ENCODE measurements around the gene ZNF692. TPM values are rescaled to one million over a fixed set of nuclear protein-coding genes. Genes with fewer than 3 reads are reported as not detected.

Gene ZNF692
- total RNA-seq, 1 experiment from 2014 or later, result 40.1 TPM

DNA sequence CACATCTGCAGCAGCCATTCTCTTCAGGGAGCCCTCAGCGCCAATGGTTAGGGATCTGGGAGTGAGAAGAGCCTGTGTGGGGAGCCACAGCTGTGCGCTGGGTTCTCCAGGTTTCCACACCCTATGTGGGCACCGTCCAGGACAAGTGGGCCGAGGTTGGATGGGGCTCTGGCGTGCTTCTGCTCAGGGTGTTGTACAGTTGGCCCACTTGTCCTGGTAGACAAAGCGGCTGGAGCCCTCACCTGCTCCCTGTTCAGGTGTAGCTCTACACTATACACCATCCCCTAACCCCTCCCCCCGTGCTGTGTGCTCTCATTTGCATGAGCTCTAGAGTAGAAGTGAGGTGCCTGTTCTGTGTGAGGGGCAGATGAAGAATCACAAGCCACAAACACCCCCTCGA, 45.3 kb downstream of the ZNF692 start:
- Histone ChIP-seq H3K27me3 (ENCODE audit: insufficient read depth, low read length) (no peaks in the 10 kb centered on the region), H2BK20ac (ENCODE audit: low read depth, low read length, poor library complexity, severe bottlenecking) (no peak overlapping the region), H2BK12ac (ENCODE audit: insufficient read length, low read depth, low read length) (no peak overlapping the region), H3K79me1 (ENCODE audit: insufficient read depth, low read depth, low read length, poor library complexity, severe bottlenecking) (no peaks in the 10 kb centered on the region), H3K4me2 (ENCODE audit: insufficient read depth, insufficient read length, low read length) (no peak overlapping the region), H3K9me3 (ENCODE audit: control insufficient read depth, low read depth, low read length) (no peaks in the 10 kb centered on the region), H3K9ac (ENCODE audit: extremely low read depth, insufficient read length, low read length) (no peak overlapping the region), H3K18ac (ENCODE audit: insufficient read length, low read depth, low read length) (no peak overlapping the region), H3K4ac (ENCODE audit: low read depth, low read length) (no peak overlapping the region), H3K56ac (ENCODE audit: insufficient read length, low read depth, low read length) (no peak overlapping the region), H3T11ph (ENCODE audit: low read length) (no peak overlapping the region), H3K14ac (ENCODE audit: insufficient read depth, low read length) (no peak overlapping the region), H3K23ac (ENCODE audit: insufficient read length, low read depth, low read length) (no peak overlapping the region), H2BK120ac (ENCODE audit: low read depth, low read length, poor library complexity, severe bottlenecking) (no peak overlapping the region), H3K23me2 (ENCODE audit: insufficient read length, low read depth, low read length, poor library complexity, severe bottlenecking) (no peaks in the 10 kb centered on the region), H4K91ac (ENCODE audit: insufficient read length, low read depth, low read length) (no peak overlapping the region), H2AK5ac (ENCODE audit: insufficient read length, low read length) (no peak overlapping the region), H2BK15ac (ENCODE audit: low read depth, low read length) (no peak overlapping the region), H3K27ac (ENCODE audit: insufficient read length, low read depth, low read length) (no peak overlapping the region), H2AFZ (ENCODE audit: low read length) (no peak overlapping the region), H4K5ac (ENCODE audit: insufficient read length, low read depth, low read length) (no peak overlapping the region), H3K4me1 (ENCODE audit: insufficient read depth, low read length) (no peaks in the 10 kb centered on the region), H3K79me2 (ENCODE audit: insufficient read depth, low read length) (no peaks in the 10 kb centered on the region; the same call in 1 of the 2 replicates), H2BK5ac (ENCODE audit: insufficient read length, low read length) (no peak overlapping the region), H4K20me1 (ENCODE audit: control insufficient read depth, insufficient read depth, insufficient read length) (no peaks in the 10 kb centered on the region), H4K8ac (replicated peaks; ENCODE audit: insufficient read length, low read depth, low read length) (no peak overlapping the region)
- H3K36me3 Mint-ChIP-seq (ENCODE audit: insufficient read depth in 1 of 3, low read depth in 3 of 3), result peaks cover 28 to 61% (median 55%) of the 10 kb centered on the region in 3 experiments
- H3K27me3 Mint-ChIP-seq (ENCODE audit: low read depth), result no peaks in the 10 kb centered on the region
- TF ChIP-seq, protein P1, sequence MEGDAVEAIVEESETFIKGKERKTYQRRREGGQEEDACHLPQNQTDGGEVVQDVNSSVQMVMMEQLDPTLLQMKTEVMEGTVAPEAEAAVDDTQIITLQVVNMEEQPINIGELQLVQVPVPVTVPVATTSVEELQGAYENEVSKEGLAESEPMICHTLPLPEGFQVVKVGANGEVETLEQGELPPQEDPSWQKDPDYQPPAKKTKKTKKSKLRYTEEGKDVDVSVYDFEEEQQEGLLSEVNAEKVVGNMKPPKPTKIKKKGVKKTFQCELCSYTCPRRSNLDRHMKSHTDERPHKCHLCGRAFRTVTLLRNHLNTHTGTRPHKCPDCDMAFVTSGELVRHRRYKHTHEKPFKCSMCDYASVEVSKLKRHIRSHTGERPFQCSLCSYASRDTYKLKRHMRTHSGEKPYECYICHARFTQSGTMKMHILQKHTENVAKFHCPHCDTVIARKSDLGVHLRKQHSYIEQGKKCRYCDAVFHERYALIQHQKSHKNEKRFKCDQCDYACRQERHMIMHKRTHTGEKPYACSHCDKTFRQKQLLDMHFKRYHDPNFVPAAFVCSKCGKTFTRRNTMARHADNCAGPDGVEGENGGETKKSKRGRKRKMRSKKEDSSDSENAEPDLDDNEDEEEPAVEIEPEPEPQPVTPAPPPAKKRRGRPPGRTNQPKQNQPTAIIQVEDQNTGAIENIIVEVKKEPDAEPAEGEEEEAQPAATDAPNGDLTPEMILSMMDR (conservative IDR thresholded peaks at IDR 0.05), result no peak
- no peak for DNase-seq
- WGBS (ENCODE audit: extremely low coverage, insufficient read length, low lambda C conversion rate), result no CpG with 5 or more reads among the region's 8 CpGs
- no peak overlapping the region; a peak in 1 of 5 replicates for H3K4me3 Mint-ChIP-seq
- no peak overlapping the region for H3K27ac Mint-ChIP-seq
- H3K9me3 Mint-ChIP-seq, result no peaks in the 10 kb centered on the region
- H3K4me1 Mint-ChIP-seq, result peaks cover 15 to 17% of the 10 kb centered on the region in 2 experiments

Data from H9 (cell line).